HG03575 (cell line): ENCODE results near the gene KCNRG.
A peak's percentile ranks its signal among the peaks of the same experiment; 100 is the strongest.
"Not testable (repeated sequence)": the region's sequence is repeated elsewhere in the genome, so short reads cannot be mapped to it uniquely, and the experiment has no call there.

Experiments used
- ATAC-seq: cut with Tn5 transposase; IDR thresholded peaks from one replicate; pipeline ENCODE4 v1.9.1; 2021; ENCODE audit not compliant: unreplicated experiment, insufficient number of reproducible peaks, low FRiP score; ENCODE audit errors: extremely low read depth

Gene KCNRG

DNA sequence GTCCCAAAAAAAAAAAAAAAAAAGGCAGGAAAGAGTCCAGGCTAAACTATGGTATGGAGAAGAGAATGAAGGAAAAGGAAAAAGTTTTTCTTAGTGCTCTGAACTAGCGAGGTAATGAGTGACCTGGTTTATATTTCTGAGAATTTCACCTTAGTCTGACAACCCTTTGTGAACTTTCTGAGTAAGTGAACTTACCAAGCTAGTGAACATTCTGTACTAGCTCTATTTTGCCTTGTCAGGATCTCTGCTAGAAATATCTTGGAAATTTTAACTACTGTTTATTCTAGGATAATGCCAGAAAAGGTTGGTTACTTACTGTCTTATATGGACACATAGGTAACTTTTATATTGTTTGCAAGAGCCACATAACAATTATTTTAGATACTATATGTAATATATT lies 14.0 kb upstream of the KCNRG start:
- no peak for ATAC-seq

DNA sequence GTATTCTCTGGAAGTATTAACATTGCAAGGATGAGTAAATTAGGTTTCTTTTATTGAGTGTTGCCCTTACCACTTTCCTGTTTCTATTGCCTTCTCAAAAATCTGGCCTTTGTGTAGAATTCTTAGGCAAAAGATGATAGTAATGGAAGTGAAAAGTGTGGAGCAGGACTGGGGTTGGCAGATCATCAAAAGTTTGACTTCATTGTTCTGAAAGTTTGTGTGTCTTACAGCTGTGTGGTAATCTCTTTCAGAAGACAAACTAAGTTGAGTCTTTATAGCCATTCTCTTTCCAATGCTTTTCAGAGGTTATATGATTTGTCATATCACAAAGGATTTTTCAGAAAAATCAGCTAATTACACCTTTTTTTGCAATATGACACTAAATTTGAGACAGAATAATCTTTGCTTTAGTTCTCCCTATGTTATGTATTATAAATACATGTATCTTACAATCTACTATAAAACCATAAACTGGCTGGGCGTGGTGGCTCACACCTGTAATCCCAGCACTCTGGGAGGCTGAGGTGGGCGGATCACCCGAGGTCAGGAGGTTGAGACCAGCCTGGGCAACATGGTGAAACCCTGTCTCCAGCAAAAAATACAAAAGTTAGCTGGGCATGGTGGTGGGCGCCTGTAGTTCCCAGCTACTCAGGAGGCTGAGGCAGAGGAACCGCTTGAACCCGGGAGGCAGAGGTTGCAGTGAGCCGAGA lies 8.7 kb upstream of the KCNRG start:
- no peak for ATAC-seq

DNA sequence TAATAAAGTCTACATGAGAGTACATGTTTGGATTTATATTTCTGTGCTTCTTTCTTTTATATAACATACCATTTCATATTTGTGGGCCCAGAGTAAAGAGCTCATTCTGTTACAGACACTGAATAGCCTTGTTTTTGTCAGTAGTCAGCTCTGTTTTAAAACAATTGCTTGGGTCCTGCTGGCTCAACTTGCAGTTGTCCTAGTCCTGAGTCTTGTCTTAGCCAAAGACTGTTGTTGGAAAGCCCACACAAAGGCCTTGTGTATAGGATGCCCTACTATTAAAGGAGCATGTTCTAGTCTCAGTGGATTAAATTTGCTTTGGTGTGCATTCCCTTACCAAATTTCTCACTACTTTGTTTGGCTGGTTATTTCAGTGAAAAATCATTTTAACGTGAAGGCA lies 3.8 kb upstream of the KCNRG start:
- no peak for ATAC-seq

DNA sequence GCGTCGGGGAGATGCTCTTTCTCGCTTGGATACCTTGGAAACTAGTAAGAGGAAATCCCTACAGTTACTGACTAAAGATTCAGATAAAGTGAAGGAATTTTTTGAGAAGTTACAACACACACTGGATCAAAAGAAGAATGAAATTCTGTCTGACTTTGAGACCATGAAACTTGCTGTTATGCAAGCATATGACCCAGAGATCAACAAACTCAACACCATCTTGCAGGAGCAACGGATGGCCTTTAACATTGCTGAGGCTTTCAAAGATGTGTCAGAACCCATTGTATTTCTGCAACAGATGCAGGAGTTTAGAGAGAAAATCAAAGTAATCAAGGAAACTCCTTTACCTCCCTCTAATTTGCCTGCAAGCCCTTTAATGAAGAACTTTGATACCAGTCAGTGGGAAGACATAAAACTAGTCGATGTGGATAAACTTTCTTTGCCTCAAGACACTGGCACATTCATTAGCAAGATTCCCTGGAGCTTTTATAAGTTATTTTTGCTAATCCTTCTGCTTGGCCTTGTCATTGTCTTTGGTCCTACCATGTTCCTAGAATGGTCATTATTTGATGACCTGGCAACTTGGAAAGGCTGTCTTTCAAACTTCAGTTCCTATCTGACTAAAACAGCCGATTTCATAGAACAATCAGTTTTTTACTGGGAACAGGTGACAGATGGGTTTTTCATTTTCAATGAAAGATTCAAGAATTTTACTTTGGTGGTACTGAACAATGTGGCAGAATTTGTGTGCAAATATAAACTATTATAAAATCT lies 2.7 kb upstream of the KCNRG start:
- no peak for ATAC-seq

- ATAC-seq = no peak
These were observed 858 bp upstream of the KCNRG start for GRCh38 chr13:50014386-50014785.

- ATAC-seq = no peak
These were observed 506 bp downstream of the KCNRG start for GRCh38 chr13:50015750-50016149.

- ATAC-seq = no peak
These were observed 1.2 kb downstream of the KCNRG start for GRCh38 chr13:50016444-50016843.

- ATAC-seq = no peak
These were observed 2.6 kb downstream of the KCNRG start for GRCh38 chr13:50017819-50018218.

DNA sequence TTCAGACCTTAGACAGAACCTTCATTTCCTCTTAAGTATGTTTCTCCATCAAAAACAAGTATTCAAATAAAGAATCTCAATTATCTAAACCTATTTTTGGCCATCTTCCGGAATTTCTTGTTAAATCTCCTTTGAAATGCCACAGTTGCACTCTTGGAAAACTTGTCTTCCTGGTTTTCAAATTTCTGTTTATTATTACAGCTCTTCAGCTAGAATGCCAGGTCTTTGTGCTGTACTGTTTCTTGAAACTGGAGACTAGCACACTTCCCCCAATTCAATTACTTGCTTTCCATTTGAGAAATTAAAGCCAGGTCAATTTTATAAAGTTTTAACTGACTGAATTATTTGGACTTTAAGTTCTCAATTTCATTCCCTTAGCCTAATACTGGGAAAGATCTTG lies 10.2 kb downstream of the KCNRG start:
- no peak for ATAC-seq

- ATAC-seq = peak; percentile 98
These were observed 11.7 kb downstream of the KCNRG start for GRCh38 chr13:50026788-50027473.

DNA sequence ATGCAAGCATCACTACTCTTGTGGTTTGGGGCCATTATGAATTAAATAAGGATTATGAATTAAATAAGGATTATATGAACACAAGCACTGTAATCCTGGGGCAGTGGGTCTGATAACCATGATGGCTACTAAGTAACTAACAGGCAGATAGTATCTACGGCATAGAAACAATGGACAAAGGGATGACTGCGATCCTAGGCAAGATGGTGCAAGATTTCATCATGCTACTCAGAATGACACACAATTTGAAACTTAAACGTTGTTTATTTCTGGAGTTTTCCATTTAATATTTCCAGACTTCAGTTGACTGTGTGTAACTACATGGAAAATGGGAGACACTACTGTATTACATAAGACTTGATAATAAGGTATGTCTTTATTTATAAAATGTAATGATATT lies 15.1 kb downstream of the KCNRG start:
- ATAC-seq = no peak

- no peak for ATAC-seq
These were observed 18.5 kb downstream of the KCNRG start for GRCh38 chr13:50033725-50034124.

- ATAC-seq = no peak
These were observed 22.5 kb downstream of the KCNRG start for GRCh38 chr13:50037788-50038187.

DNA sequence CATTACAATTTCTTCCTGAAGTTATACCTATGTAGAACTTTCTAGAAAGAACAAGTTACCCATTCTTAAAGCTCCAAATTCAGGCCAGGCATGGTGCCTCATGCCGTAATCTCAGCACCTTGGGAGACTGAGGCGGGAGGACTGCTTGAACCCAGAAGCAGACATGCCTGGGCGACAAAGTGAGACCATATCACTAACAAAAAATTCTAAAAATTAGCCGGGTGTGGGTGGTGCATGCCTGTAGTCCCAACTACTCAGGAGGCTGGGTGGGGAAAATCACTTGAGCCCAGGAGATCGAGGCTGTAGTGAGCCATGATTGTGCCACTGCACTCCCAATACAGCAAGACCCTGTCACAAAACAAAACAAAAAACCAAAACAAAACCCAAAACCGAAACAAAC lies 23.0 kb downstream of the KCNRG start:
- ATAC-seq = no peak

GRCh38 chr13:50052478-50052877 lies 37.2 kb downstream of the KCNRG start:
- no peak for ATAC-seq

DNA sequence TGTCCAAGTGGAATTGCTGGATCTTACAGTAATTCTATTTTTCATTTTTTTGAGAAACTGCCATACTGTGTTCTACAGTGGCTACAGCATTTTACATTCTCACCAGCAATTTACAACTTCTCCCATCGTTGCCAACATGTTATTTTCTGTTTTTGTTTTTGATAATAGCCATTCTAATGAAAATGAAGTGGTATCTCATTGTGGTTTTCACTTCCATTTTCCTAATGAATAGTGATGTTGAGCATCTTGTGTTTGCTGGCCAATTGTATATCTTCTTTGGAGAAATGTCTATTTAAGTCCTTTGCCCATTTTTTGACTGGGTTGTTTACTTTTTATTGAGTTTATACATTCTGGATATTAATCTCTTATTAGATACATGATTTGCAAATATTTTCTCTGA lies 38.6 kb downstream of the KCNRG start:
- ATAC-seq = no peak

GRCh38 chr13:50055454-50055853 lies 40.2 kb downstream of the KCNRG start:
- no peak for ATAC-seq

GRCh38 chr13:50060718-50061117 lies 45.5 kb downstream of the KCNRG start:
- ATAC-seq = no peak

DNA sequence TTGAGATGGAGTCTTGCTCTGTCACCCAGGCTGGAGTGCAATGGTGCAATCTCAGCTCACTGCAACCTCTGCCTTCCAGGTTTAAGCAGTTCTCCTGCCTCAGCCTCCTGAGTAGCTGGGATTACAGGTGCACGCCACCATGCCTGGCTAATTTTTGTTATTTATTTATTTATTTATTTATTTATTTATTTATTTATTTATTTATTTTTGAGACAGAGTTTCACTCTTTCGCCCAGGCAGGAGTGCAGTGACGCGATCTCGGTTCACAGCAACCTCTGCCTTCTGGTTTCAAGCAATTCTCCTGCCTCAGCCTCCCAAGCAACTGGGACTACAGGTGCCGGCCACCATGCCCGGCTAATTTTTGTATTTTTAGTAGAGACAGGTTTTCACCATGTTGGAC lies 47.1 kb downstream of the KCNRG start:
- not testable (repeated sequence) for ATAC-seq

DNA sequence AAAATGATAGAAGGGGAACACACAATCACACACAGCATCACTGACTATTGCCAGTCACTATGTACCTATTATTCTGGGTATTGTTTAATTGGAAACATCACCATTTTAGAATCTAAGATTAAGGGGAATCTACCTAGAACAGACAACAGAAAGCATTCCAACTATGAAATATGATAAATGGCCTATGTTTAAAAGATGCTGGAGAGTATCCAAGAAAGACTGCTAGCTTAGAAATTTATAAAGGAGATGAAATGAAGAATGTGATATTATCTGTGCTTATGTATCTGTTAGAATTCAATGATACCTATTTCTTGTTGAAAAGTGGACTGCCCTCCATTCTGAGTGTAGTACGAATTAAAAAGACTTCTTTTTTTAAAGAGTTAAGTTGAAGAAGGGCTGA lies 50.5 kb downstream of the KCNRG start:
- ATAC-seq = no peak
